IMR-90 (cell line): ENCODE measurements around the gene BEAN1. TPM values are rescaled to one million over a fixed set of nuclear protein-coding genes. Genes with fewer than 3 reads are reported as not detected.

Source experiments
- ATAC-seq: fragments of 200-7000 bp; cut with Tn5 transposase; 2 replicates; pipeline ENCODE4 v1.9.1; 2020; ENCODE audit warnings: low read depth, mild to moderate bottlenecking, moderate library complexity
- BruUV-seq: library from RNA; stranded (reverse); fragments of 400-500 nt; replicated peaks from 2 replicates; lab custom pipeline; 2021; lab: Mats Ljungman, UMichigan
- CTCF ChIA-PET: fragments of 300-600 bp; formaldehyde crosslinking; extraction: SDS; loops from one replicate; lab custom pipeline; 2021; ENCODE audit warnings: antibody characterized with exemption; lab: Yijun Ruan, JAX
- POLR2A ChIA-PET: fragments of 300-600 bp; sonication (Branson Sonifier 250); formaldehyde crosslinking; loops from one replicate; lab custom pipeline; 2022; ENCODE audit warnings: antibody characterized with exemption; ENCODE audit not compliant: unreplicated experiment; lab: Charles Lee
- DNase-seq: peaks from one replicate; pipeline ENCODE4 v3.0.0; 2013
- H2AFZ ChIP-seq: replicated peaks from 2 replicates; pipeline ENCODE3; 2013; ENCODE audit warnings: low read length, mild to moderate bottlenecking; ENCODE audit not compliant: poor library complexity
- H2AK5ac ChIP-seq: 2 replicates; pipeline ENCODE4 v1.6.1; 2013; ENCODE audit warnings: low read depth, low read length, inconsistent platforms
- H2AK9ac ChIP-seq: replicated peaks from 2 replicates; pipeline ENCODE3; 2013; ENCODE audit warnings: mild to moderate bottlenecking, low read depth, low read length, moderate library complexity; ENCODE audit not compliant: poor library complexity
- H2BK120ac ChIP-seq: 2 replicates; pipeline ENCODE4 v1.6.1; 2013; ENCODE audit warnings: low read depth, low read length, inconsistent platforms
- H2BK15ac ChIP-seq: 3 replicates; pipeline ENCODE4 v1.6.1; 2013; ENCODE audit warnings: low read depth, low read length, inconsistent platforms
- H2BK20ac ChIP-seq: 2 replicates; pipeline ENCODE4 v1.6.1; 2013; ENCODE audit warnings: low read depth, mild to moderate bottlenecking, inconsistent platforms, low read length, moderate library complexity
- H2BK5ac ChIP-seq: 2 replicates; pipeline ENCODE4 v1.6.1; 2013; ENCODE audit warnings: mild to moderate bottlenecking, low read depth, low read length, inconsistent platforms; ENCODE audit not compliant: poor library complexity, severe bottlenecking
- H3K14ac ChIP-seq: replicated peaks from 2 replicates; pipeline ENCODE4 v1.6.1; 2013; ENCODE audit warnings: low read depth, low read length, inconsistent platforms
- H3K18ac ChIP-seq: 2 replicates; pipeline ENCODE4 v1.6.1; 2013; ENCODE audit warnings: low read depth, low read length, control low read depth
- H3K23ac ChIP-seq: 2 replicates; pipeline ENCODE4 v1.6.1; 2013; ENCODE audit warnings: low read depth, low read length, inconsistent platforms
- H3K27ac ChIP-seq: 2 replicates; pipeline ENCODE4 v1.5.1; 2013; ENCODE audit warnings: mild to moderate bottlenecking, control low read depth, low read length; ENCODE audit not compliant: insufficient read depth
- H3K27me3 ChIP-seq: 2 replicates; pipeline ENCODE4 v1.6.1; 2013; ENCODE audit warnings: low read length; ENCODE audit not compliant: control insufficient read depth, insufficient read depth
- H3K36me3 ChIP-seq: 2 replicates; pipeline ENCODE4 v1.6.1; 2013; ENCODE audit warnings: low read length, mixed read lengths; ENCODE audit not compliant: control insufficient read depth, insufficient read depth
- H3K4ac ChIP-seq: 2 replicates; pipeline ENCODE4 v1.6.1; 2013; ENCODE audit warnings: low read depth, low read length, inconsistent platforms
- H3K4me1 ChIP-seq: 2 replicates; pipeline ENCODE4 v1.6.1; 2013; ENCODE audit warnings: low read length, mixed read lengths; ENCODE audit not compliant: control insufficient read depth, insufficient read depth
- H3K4me2 ChIP-seq: 2 replicates; pipeline ENCODE4 v1.6.1; 2013; ENCODE audit warnings: low read depth, mild to moderate bottlenecking, control low read depth, low read length, moderate library complexity
- H3K4me3 ChIP-seq: 2 replicates; pipeline ENCODE4 v1.5.1; 2013; ENCODE audit warnings: low read depth, mild to moderate bottlenecking, control low read depth, low read length, moderate library complexity; ENCODE audit not compliant: insufficient read depth
- H3K56ac ChIP-seq: 2 replicates; pipeline ENCODE4 v1.6.1; 2013; ENCODE audit warnings: low read length, inconsistent platforms; ENCODE audit not compliant: insufficient read depth; ENCODE audit errors: extremely low read depth
- H3K79me1 ChIP-seq, 2 experiments: 2 replicates each; pipeline ENCODE4 v1.6.1; 2013; ENCODE audit warnings: low read length in 2 of 2, inconsistent platforms in 1 of 2, low read depth in 1 of 2
- H3K9ac ChIP-seq: 2 replicates; pipeline ENCODE4 v1.6.1; 2013; ENCODE audit warnings: low read depth, low read length, control low read depth
- H3K9me1 ChIP-seq: 2 replicates; pipeline ENCODE4 v1.6.1; 2013; ENCODE audit warnings: low read length, inconsistent platforms; ENCODE audit not compliant: insufficient read depth
- H3K9me3 ChIP-seq: 2 replicates; pipeline ENCODE4 v1.6.1; 2013; ENCODE audit warnings: low read length; ENCODE audit not compliant: control insufficient read depth, insufficient read depth
- H4K20me1 ChIP-seq: 2 replicates; pipeline ENCODE4 v1.6.1; 2013; ENCODE audit warnings: low read length, inconsistent platforms; ENCODE audit not compliant: insufficient read depth
- H4K5ac ChIP-seq: 2 replicates; pipeline ENCODE4 v1.6.1; 2013; ENCODE audit warnings: mild to moderate bottlenecking, low read depth, low read length, control low read depth
- H4K8ac ChIP-seq, 2 experiments: 2 replicates each; pipeline ENCODE4 v1.6.1; 2013; ENCODE audit warnings: low read depth in 2 of 2, low read length in 2 of 2, control low read depth in 1 of 2, inconsistent platforms in 1 of 2
- H4K91ac ChIP-seq: 2 replicates; pipeline ENCODE4 v1.6.1; 2013; ENCODE audit warnings: low read depth, low read length, inconsistent platforms; ENCODE audit not compliant: insufficient read depth
- CEBPB ChIP-seq: IDR thresholded peaks from 2 replicates; pipeline ENCODE4 v1.6.1; 2012; ENCODE audit warnings: low read depth, low read length, improper control_type of control experiment
- NFE2L2 ChIP-seq: fragments of 150-350 bp; IDR thresholded peaks from 2 replicates; pipeline ENCODE4 v1.6.1; 2016; ENCODE audit warnings: low read depth, mild to moderate bottlenecking, low read length
- RAD21 ChIP-seq: IDR thresholded peaks from 2 replicates; pipeline ENCODE4 v1.6.1; 2012; ENCODE audit warnings: low read length, improper control_type of control experiment
- RCOR1 ChIP-seq: IDR thresholded peaks from 2 replicates; pipeline ENCODE4 v1.6.1; 2012; ENCODE audit warnings: mild to moderate bottlenecking, low read length, improper control_type of control experiment; ENCODE audit not compliant: insufficient replicate concordance
- SMC3 ChIP-seq: fragments of 150-350 bp; IDR thresholded peaks from 2 replicates; pipeline ENCODE4 v1.6.1; 2016; ENCODE audit warnings: low read depth, mild to moderate bottlenecking, antibody characterized with exemption, low read length, moderate library complexity
- WGBS, 2 experiments: methylation state at CpG; one replicate each; pipeline versions ENCODE4 v1.1.5 to v1.1.7; 2013; ENCODE audit warnings: missing lambda C conversion rate in 2 of 2; ENCODE audit not compliant: insufficient read length in 1 of 2; ENCODE audit errors: extremely low coverage in 2 of 2; 5-methylcytosine and 5-hydroxymethylcytosine counted together
- dilution Hi-C: fragments of 300-500 bp; cut with HindIII; formaldehyde crosslinking; loops from one replicate; pipeline ENCODE4 v1.14.3; 2018; ENCODE audit warnings: low sequenced_read_pairs; ENCODE audit not compliant: unreplicated experiment
- in situ Hi-C: fragments of 300-500 bp; cut with MboI; formaldehyde crosslinking; loops from 3 replicates; pipeline ENCODE4 v1.14.3; 2019; ENCODE audit warnings: low sequenced_read_pairs, inconsistent platforms, mixed read lengths
- intact Hi-C: fragments of 100-400 bp; cut with micrococcal nuclease; formaldehyde crosslinking; loops from 2 replicates; pipeline ENCODE4 v1.10.0; 2022
- polyA plus RNA-seq, 3 experiments: library from polyadenylated mRNA; depleted of rRNA; stranded (reverse); fragments of >200 nt; gene quantifications; 2 replicates each; pipeline ENCODE4 v1.2.3, GENCODE V29; 2012; ENCODE audit warnings: low replicate concordance in 1 of 3
- total RNA-seq: library from RNA; depleted of rRNA; stranded (reverse); fragments of >200 nt; gene quantifications from 2 replicates; pipeline ENCODE4 v1.2.3, GENCODE V29; 2012

BEAN1 gene
- total and polyA plus RNA-seq, 2 of the 4 experiments (the other 2 are of a cell fraction): not detected

GRCh38 chr16:66473654-66474519, 46.8 kb downstream of the BEAN1 start (continued):
- TF ChIP-seq CEBPB: no peak

DNA sequence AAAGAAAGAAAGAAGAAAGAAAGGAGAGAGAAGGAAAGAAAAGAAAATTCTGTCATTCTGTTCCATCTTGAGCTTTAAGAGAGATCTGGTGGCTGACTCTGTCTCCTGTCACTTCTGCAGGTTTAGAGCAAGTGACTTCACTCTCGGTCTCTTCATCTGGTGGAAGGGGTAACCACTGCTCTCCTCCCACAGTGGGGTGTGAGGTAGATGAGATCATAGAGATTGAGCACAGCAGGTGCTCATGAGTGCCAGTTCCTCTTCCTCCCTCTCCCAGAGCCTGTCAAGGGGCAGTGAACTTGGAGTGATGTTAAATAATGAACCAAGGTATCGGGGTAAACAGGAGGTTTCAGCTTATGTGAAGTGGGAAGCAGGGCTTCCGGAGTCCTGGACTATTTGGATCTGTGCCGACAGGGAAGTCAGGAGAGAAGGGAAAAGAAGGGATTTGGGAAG, 47.7 kb downstream of the BEAN1 start:
- H4K8ac ChIP-seq: no peak overlapping the region
- H2AK9ac ChIP-seq: no peak overlapping the region
- H3K4me1 ChIP-seq: no peaks in the 10 kb centered on the region
- no peak for DNase-seq
- ChIA-PET POLR2A (no interaction called here), CTCF (interaction anchor here (0.9 to 1.3 kb wide), 2 partner anchors 31 to 41 kb away, joined by 3 to 5 read pairs; no protein-coding TSS in a partner anchor)
- H3K27me3 ChIP-seq: peaks cover 34% of the 10 kb centered on the region; the same call in 1 of the 2 replicates
- H3K9me3 ChIP-seq: no peaks in the 10 kb centered on the region
- no peaks in the 10 kb centered on the region for H3K9me1 ChIP-seq
- dilution Hi-C loops (no loop called here), in situ Hi-C loops (no loop called here), intact Hi-C loops (loop anchor here (5.0 kb wide), 1 partner anchor 113 kb away; no protein-coding TSS in a partner anchor)
- no peak overlapping the region for H2AK5ac ChIP-seq
- H3K4ac ChIP-seq: no peak overlapping the region
- no peak overlapping the region for H3K56ac ChIP-seq
- H4K20me1 ChIP-seq: no peaks in the 10 kb centered on the region
- no peak overlapping the region for H3K4me2 ChIP-seq
- H3K14ac ChIP-seq: no peak overlapping the region
- TF ChIP-seq RCOR1 (no peak), NFE2L2 (no peak), CEBPB (no peak), RAD21 (no peak), SMC3 (no peak)
- WGBS, 2 experiments: 20% methylated on average over 1 of the region's 4 CpGs; no CpG with 5 or more reads in 1 of the 2 experiments
- H3K27ac ChIP-seq: no peak overlapping the region
- H3K79me1 ChIP-seq: no peaks in the 10 kb centered on the region
- H2AFZ ChIP-seq: no peak overlapping the region
- H3K9ac ChIP-seq: no peak overlapping the region
- no peak overlapping the region for H4K91ac ChIP-seq
- H3K4me3 ChIP-seq: no peak overlapping the region
- no peaks in the 10 kb centered on the region for H3K36me3 ChIP-seq
- no TSS peak for BruUV-seq
- H2BK15ac ChIP-seq: no peak overlapping the region
- no peak for ATAC-seq
- no peak overlapping the region for H3K23ac ChIP-seq
- no peak overlapping the region for H2BK20ac ChIP-seq
- no peak overlapping the region for H2BK120ac ChIP-seq
- H2BK5ac ChIP-seq: no peak overlapping the region
- no peak overlapping the region for H3K18ac ChIP-seq
- H4K5ac ChIP-seq: no peak overlapping the region
